Cardiac fibroblast (primary cell): ENCODE data around the gene GRK3.
"Not testable (repeated sequence)": the region's sequence is repeated elsewhere in the genome, so short reads cannot be mapped to it uniquely, and the experiment has no call there.

Source experiments
- DNase-seq, 2 donors: peaks; one replicate each; pipeline versions ENCODE4 v3.0.0 to v3.0.0-alpha.2; 2010; ENCODE audit warnings: low read depth in 2 of 2
- H3K4me3 ChIP-seq, 2 donors: replicated peaks in 1 of 2; 1 replicate in 1 of 2; 2 replicates in 1 of 2; pipeline ENCODE4 v1.5.1; 2011; ENCODE audit warnings: low read depth in 2 of 2, low read length in 2 of 2, mild to moderate bottlenecking in 2 of 2, moderate library complexity in 1 of 2
- CTCF ChIP-seq: IDR thresholded peaks from one replicate; pipeline ENCODE4 v1.5.1; 2011; ENCODE audit warnings: low read depth, mild to moderate bottlenecking, low read length, inconsistent platforms

Gene GRK3

GRCh38 chr22:25563761-25564319, 635 bp upstream of the GRK3 start:
- no peak for TF ChIP-seq CTCF
- no peak for DNase-seq
- peak overlapping the region; percentile 64 to 66 for H3K4me3 ChIP-seq

- peak in 1 of 2 donors; percentile 26 for DNase-seq
- no peak for TF ChIP-seq CTCF
- H3K4me3 ChIP-seq = peak overlapping the region; percentile 52 to 64
Measured at GRCh38 chr22:25564979-25565677, 653 bp downstream of the GRK3 start.

- no peak for DNase-seq
- TF ChIP-seq CTCF = no peak
- H3K4me3 ChIP-seq = no peak overlapping the region
Measured at GRCh38 chr22:25566186-25566897, 1.9 kb downstream of the GRK3 start.

GRCh38 chr22:25566898-25567235, 2.4 kb downstream of the GRK3 start:
- H3K4me3 ChIP-seq = no peak overlapping the region
- DNase-seq = no peak
- no peak for TF ChIP-seq CTCF

DNA sequence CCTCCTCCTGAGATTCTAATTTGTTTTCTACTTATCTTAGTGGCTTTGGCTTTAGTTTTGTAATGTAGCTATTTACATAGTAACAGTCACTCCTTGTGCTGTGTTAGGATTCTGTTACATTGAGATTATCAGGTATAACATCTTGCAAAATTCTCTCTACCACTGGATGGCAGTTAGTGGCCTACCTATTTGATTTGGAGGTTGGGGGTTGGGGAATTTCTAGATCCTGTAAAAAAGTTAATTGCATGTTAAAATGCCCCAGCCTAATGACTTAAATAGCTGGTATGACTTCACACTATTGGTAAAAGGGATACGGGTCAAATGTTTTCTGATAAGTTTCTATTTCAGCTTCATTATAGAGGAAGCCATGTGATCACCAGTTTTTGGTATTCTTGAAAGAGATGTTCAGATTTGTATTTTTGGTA, 2.8 kb downstream of the GRK3 start:
- no peak overlapping the region for H3K4me3 ChIP-seq
- no peak for TF ChIP-seq CTCF
- DNase-seq = no peak

GRCh38 chr22:25568066-25568465, 3.6 kb downstream of the GRK3 start:
- not testable (repeated sequence) for DNase-seq, H3K4me3 ChIP-seq

- no peak for TF ChIP-seq CTCF
- H3K4me3 ChIP-seq = no peak overlapping the region
- DNase-seq = no peak
Measured at GRCh38 chr22:25569361-25569760, 4.9 kb downstream of the GRK3 start.
